CD8-positive, alpha-beta memory T cell (primary cell): ENCODE measurements around the gene RIOK3. TPM values are rescaled to one million over a fixed set of nuclear protein-coding genes. Genes with fewer than 3 reads are reported as not detected.
A peak's percentile ranks its signal among the peaks of the same experiment; 100 is the strongest.
"Not testable (repeated sequence)": the region's sequence is repeated elsewhere in the genome, so short reads cannot be mapped to it uniquely, and the experiment has no call there.

Experiments
- CTCF ChIA-PET: fragments of 350-600 bp; sonication (Branson Sonifier 250); formaldehyde crosslinking; loops from one replicate; lab custom pipeline; 2021; ENCODE audit warnings: antibody characterized with exemption; lab: Charles Lee
- POLR2A ChIA-PET: fragments of 350-600 bp; sonication (Branson Sonifier 250); formaldehyde crosslinking; loops from one replicate; lab custom pipeline; 2021; ENCODE audit warnings: antibody characterized with exemption; lab: Charles Lee
- DNase-seq, 5 donors: peaks; one replicate each; pipeline versions ENCODE4 v3.0.0 to v3.0.0-alpha.2; 2020 to 2022; ENCODE audit warnings: mixed read lengths in 1 of 5
- H3K27ac ChIP-seq: one replicate; pipeline ENCODE4 v1.7.0; 2013; ENCODE audit warnings: low read depth, mild to moderate bottlenecking, low read length, moderate library complexity
- H3K27me3 ChIP-seq: 2 replicates; pipeline ENCODE4 v1.7.0; 2013; ENCODE audit warnings: low read length, mild to moderate bottlenecking; ENCODE audit not compliant: insufficient read depth, poor library complexity, severe bottlenecking
- H3K36me3 ChIP-seq: 2 replicates; pipeline ENCODE4 v1.7.0; 2013; ENCODE audit warnings: mild to moderate bottlenecking, low read length, moderate library complexity; ENCODE audit not compliant: insufficient read depth
- H3K4me1 ChIP-seq: 2 replicates; pipeline ENCODE4 v1.7.0; 2013; ENCODE audit warnings: mild to moderate bottlenecking, low read length, moderate library complexity; ENCODE audit not compliant: insufficient read depth
- H3K4me3 ChIP-seq: 2 replicates; pipeline ENCODE4 v1.7.0; 2013; ENCODE audit warnings: mild to moderate bottlenecking, low read length
- H3K9me3 ChIP-seq: 2 replicates; pipeline ENCODE4 v1.7.0; 2013; ENCODE audit warnings: mild to moderate bottlenecking, low read length
- H3K27ac Mint-ChIP-seq, 8 donors: one replicate each; pipeline ENCODE4 v1.8.0; 2020 to 2021; ENCODE audit warnings: mixed read lengths in 8 of 8, mild to moderate bottlenecking in 6 of 8, inconsistent platforms in 3 of 8, moderate library complexity in 3 of 8
- H3K27me3 Mint-ChIP-seq, 2 donors: one replicate each; pipeline ENCODE4 v1.8.0; 2020 to 2021; ENCODE audit warnings: mixed read lengths in 2 of 2, mild to moderate bottlenecking in 1 of 2, moderate library complexity in 1 of 2
- H3K36me3 Mint-ChIP-seq, 3 donors: one replicate each; pipeline ENCODE4 v1.8.0; 2020 to 2021; ENCODE audit warnings: mixed read lengths in 3 of 3, inconsistent platforms in 1 of 3, mild to moderate bottlenecking in 1 of 3
- H3K4me1 Mint-ChIP-seq, 3 donors: one replicate each; pipeline ENCODE4 v1.8.0; 2020 to 2021; ENCODE audit warnings: mixed read lengths in 3 of 3, inconsistent platforms in 1 of 3, mild to moderate bottlenecking in 1 of 3
- H3K4me3 Mint-ChIP-seq, 7 donors: one replicate each; pipeline ENCODE4 v1.8.0; 2020 to 2021; ENCODE audit warnings: mixed read lengths in 7 of 7, mild to moderate bottlenecking in 6 of 7, moderate library complexity in 4 of 7, inconsistent platforms in 2 of 7
- H3K9me3 Mint-ChIP-seq, 5 donors: one replicate each; pipeline ENCODE4 v1.8.0; 2020 to 2022; ENCODE audit warnings: mixed read lengths in 5 of 5, mild to moderate bottlenecking in 3 of 5, moderate library complexity in 2 of 5, inconsistent platforms in 1 of 5
- polyA plus RNA-seq: library from polyadenylated mRNA; unstranded; fragments of 300-500 nt; fragmentation: Illumina TruSeq; gene quantifications from one replicate; pipeline ENCODE4 v1.2.3, GENCODE V29; 2021
- total RNA-seq, 2 experiments: library from RNA; stranded (reverse); gene quantifications; one replicate each; pipeline ENCODE4 v1.2.3, GENCODE V29; 2021

RIOK3 gene
- total and polyA plus RNA-seq, 3 experiments from 2014 or later = 41.6 to 56.4 (median 55.3) TPM

GRCh38 chr18:23421277-23421676 lies 31.8 kb upstream of the RIOK3 start:
- Mint-ChIP-seq H3K4me3 (peak overlapping the region in 1 of 7 donors; percentile 24), H3K27me3 (no peaks in the 10 kb centered on the region), H3K9me3 (peaks cover 0 to under 1% (median 0%) of the 10 kb centered on the region in 5 donors), H3K27ac (no peak overlapping the region), H3K4me1 (peaks cover 11 to 12% (median 11%) of the 10 kb centered on the region in 3 donors), H3K36me3 (peaks cover 0 to 5% (median 0%) of the 10 kb centered on the region in 3 donors)
- Histone ChIP-seq H3K36me3 (no peaks in the 10 kb centered on the region), H3K9me3 (no peaks in the 10 kb centered on the region), H3K4me3 (no peak overlapping the region), H3K27ac (no peak overlapping the region), H3K4me1 (peaks cover 7% of the 10 kb centered on the region), H3K27me3 (no peaks in the 10 kb centered on the region)
- POLR2A ChIA-PET = no interaction called here
- CTCF ChIA-PET = no interaction called here
- no peak for DNase-seq

- peak in 1 of 5 donors; percentile 36 for DNase-seq
- H3K27ac ChIP-seq = no peak overlapping the region
Measured at GRCh38 chr18:23422751-23423418, 30.2 kb upstream of the RIOK3 start.

GRCh38 chr18:23424616-23425015 lies 28.5 kb upstream of the RIOK3 start:
- DNase-seq = no peak
- no peak overlapping the region for H3K4me3 ChIP-seq
- H3K4me1 ChIP-seq = peaks cover 7% of the 10 kb centered on the region
- ChIA-PET CTCF (interaction anchor here (1.4 kb wide), 1 partner anchor 12 kb away, joined by 3 read pairs; no protein-coding TSS in a partner anchor), POLR2A (no interaction called here)
- Mint-ChIP-seq H3K4me1 (peaks cover 11 to 12% (median 11%) of the 10 kb centered on the region in 3 donors), H3K27ac (no peak overlapping the region), H3K36me3 (peaks cover 0 to 5% (median 0%) of the 10 kb centered on the region in 3 donors), H3K4me3 (no peak overlapping the region), H3K9me3 (peaks cover 0 to 2% (median 0%) of the 10 kb centered on the region in 5 donors), H3K27me3 (no peaks in the 10 kb centered on the region)
- H3K36me3 ChIP-seq = no peaks in the 10 kb centered on the region
- no peaks in the 10 kb centered on the region for H3K9me3 ChIP-seq
- no peaks in the 10 kb centered on the region for H3K27me3 ChIP-seq
- H3K27ac ChIP-seq = no peak overlapping the region

More at GRCh38 chr18:23422751-23423418, 30.2 kb upstream of the RIOK3 start:
- no peak overlapping the region for H3K4me3 ChIP-seq
- Mint-ChIP-seq H3K36me3 (peaks cover 0 to 5% (median 0%) of the 10 kb centered on the region in 3 donors), H3K4me3 (peak overlapping the region in 3 of 7 donors; percentile 51 to 84 (median 67)), H3K27ac (peak overlapping the region in 6 of 8 donors; percentile 27 to 89 (median 78)), H3K4me1 (peaks cover 11 to 12% (median 11%) of the 10 kb centered on the region in 3 donors), H3K27me3 (no peaks in the 10 kb centered on the region), H3K9me3 (peaks cover 0 to 2% (median 0%) of the 10 kb centered on the region in 5 donors)
- no peaks in the 10 kb centered on the region for H3K27me3 ChIP-seq
- POLR2A ChIA-PET = interaction anchor here (0.8 kb wide), 1 partner anchor 29 kb away, joined by 5 read pairs; no protein-coding TSS in a partner anchor
- no peaks in the 10 kb centered on the region for H3K9me3 ChIP-seq
- H3K36me3 ChIP-seq = no peaks in the 10 kb centered on the region
- H3K4me1 ChIP-seq = peaks cover 7% of the 10 kb centered on the region
- CTCF ChIA-PET = no interaction called here

- ChIA-PET POLR2A (no interaction called here), CTCF (interaction anchor here (1.1 kb wide), 1 partner anchor 297 kb away, joined by 3 read pairs; no protein-coding TSS in a partner anchor)
- H3K4me3 ChIP-seq = no peak overlapping the region
- H3K4me1 ChIP-seq = no peaks in the 10 kb centered on the region
- Mint-ChIP-seq H3K27ac (peak overlapping the region in 1 of 8 donors; percentile 51), H3K4me1 (no peaks in the 10 kb centered on the region), H3K27me3 (no peaks in the 10 kb centered on the region), H3K4me3 (no peak overlapping the region), H3K9me3 (peaks cover 0 to 2% (median 0%) of the 10 kb centered on the region in 5 donors), H3K36me3 (peaks cover 0 to 3% (median 0%) of the 10 kb centered on the region in 3 donors)
- no peaks in the 10 kb centered on the region for H3K36me3 ChIP-seq
- DNase-seq = no peak
- no peaks in the 10 kb centered on the region for H3K9me3 ChIP-seq
- H3K27ac ChIP-seq = no peak overlapping the region
- no peaks in the 10 kb centered on the region for H3K27me3 ChIP-seq
Measured at GRCh38 chr18:23428821-23429220, 24.3 kb upstream of the RIOK3 start.

- CTCF ChIA-PET, H3K27me3 ChIP-seq, H3K36me3 ChIP-seq, H3K27me3 Mint-ChIP-seq, H3K27ac ChIP-seq, H3K27ac Mint-ChIP-seq, H3K9me3 Mint-ChIP-seq, H3K4me1 Mint-ChIP-seq, H3K4me1 ChIP-seq, H3K36me3 Mint-ChIP-seq, H3K9me3 ChIP-seq, H3K4me3 ChIP-seq, DNase-seq, H3K4me3 Mint-ChIP-seq, POLR2A ChIA-PET: not testable (repeated sequence)
Measured at GRCh38 chr18:23429538-23429937, 23.5 kb upstream of the RIOK3 start.

GRCh38 chr18:23433360-23433759 lies 19.7 kb upstream of the RIOK3 start:
- Histone ChIP-seq H3K9me3 (no peaks in the 10 kb centered on the region), H3K4me1 (peaks cover 4% of the 10 kb centered on the region), H3K27me3 (no peaks in the 10 kb centered on the region), H3K36me3 (no peaks in the 10 kb centered on the region), H3K27ac (no peak overlapping the region), H3K4me3 (no peak overlapping the region)
- Mint-ChIP-seq H3K36me3 (peaks cover 0 to 3% (median 0%) of the 10 kb centered on the region in 3 donors), H3K4me1 (peaks cover 10 to 17% (median 13%) of the 10 kb centered on the region in 3 donors), H3K4me3 (peak overlapping the region in 1 of 7 donors; percentile 11), H3K9me3 (no peaks in the 10 kb centered on the region), H3K27ac (no peak overlapping the region), H3K27me3 (no peaks in the 10 kb centered on the region)
- DNase-seq = no peak
- ChIA-PET CTCF (interaction anchor here (1.4 kb wide), 1 partner anchor 22 kb away, joined by 3 read pairs; no protein-coding TSS in a partner anchor), POLR2A (no interaction called here)

- no peaks in the 10 kb centered on the region for H3K9me3 ChIP-seq
- peaks cover 8% of the 10 kb centered on the region for H3K4me1 ChIP-seq
- peak; percentile 68 to 81 (median 73) for DNase-seq
- ChIA-PET POLR2A (no interaction called here), CTCF (no interaction called here)
- H3K36me3 ChIP-seq = no peaks in the 10 kb centered on the region
- peaks cover 0 to 1% of the 10 kb centered on the region in 2 donors for H3K27me3 Mint-ChIP-seq
- no peaks in the 10 kb centered on the region for H3K27me3 ChIP-seq
- H3K4me3 Mint-ChIP-seq = peak overlapping the region; percentile 85 to 92 (median 89)
- H3K4me1 Mint-ChIP-seq = peaks cover 13 to 26% (median 21%) of the 10 kb centered on the region in 3 donors
- H3K9me3 Mint-ChIP-seq = no peaks in the 10 kb centered on the region
- H3K27ac ChIP-seq = peak overlapping the region; percentile 51
- H3K27ac Mint-ChIP-seq = peak overlapping the region in 4 of 8 donors; percentile 68 to 80 (median 75)
- H3K36me3 Mint-ChIP-seq = peaks cover 0 to 3% (median 0%) of the 10 kb centered on the region in 3 donors
- peak overlapping the region; percentile 98 for H3K4me3 ChIP-seq
Measured at GRCh38 chr18:23437357-23438045, 15.6 kb upstream of the RIOK3 start.

GRCh38 chr18:23438046-23438377 lies 15.1 kb upstream of the RIOK3 start:
- peak overlapping the region; percentile 18 for H3K4me3 ChIP-seq
- ChIA-PET CTCF (no interaction called here), POLR2A (no interaction called here)
- H3K4me1 ChIP-seq = peaks cover 8% of the 10 kb centered on the region
- H3K4me3 Mint-ChIP-seq = peak overlapping the region; percentile 83 to 92 (median 89)
- no peaks in the 10 kb centered on the region for H3K9me3 Mint-ChIP-seq
- no peak overlapping the region for H3K27ac ChIP-seq
- H3K27me3 Mint-ChIP-seq = peaks cover 1 to 2% of the 10 kb centered on the region in 2 donors
- no peaks in the 10 kb centered on the region for H3K27me3 ChIP-seq
- H3K36me3 Mint-ChIP-seq = peaks cover 0 to 3% (median 1%) of the 10 kb centered on the region in 3 donors
- DNase-seq = peak in 1 of 5 donors; percentile 5
- H3K9me3 ChIP-seq = no peaks in the 10 kb centered on the region
- H3K4me1 Mint-ChIP-seq = peaks cover 13 to 26% (median 21%) of the 10 kb centered on the region in 3 donors
- H3K27ac Mint-ChIP-seq = peak overlapping the region in 4 of 8 donors; percentile 37 to 72 (median 54)
- H3K36me3 ChIP-seq = no peaks in the 10 kb centered on the region
